RWPE2 (cell line): ENCODE measurements around the gene MAD2L2.
A peak's percentile ranks its signal among the peaks of the same experiment; 100 is the strongest.

ENCODE experiments used
- ATAC-seq: fragments of 200-7000 bp; cut with Tn5 transposase; 3 replicates; pipeline ENCODE4 v1.9.1; 2021; ENCODE audit warnings: low read depth
- DNase-seq: peaks from one replicate; pipeline ENCODE4 v3.0.0-alpha.2; 2020; ENCODE audit warnings: low spot score
- H3K27ac ChIP-seq: fragments of 450-650 bp; 2 replicates; pipeline ENCODE4 v1.5.1; 2017; ENCODE audit warnings: mild to moderate bottlenecking; ENCODE audit not compliant: poor library complexity, severe bottlenecking
- H3K27me3 ChIP-seq: fragments of 250-450 bp; sonication (Bioruptor Pico); 2 replicates; pipeline ENCODE4 v1.5.1; 2021; ENCODE audit warnings: mild to moderate bottlenecking, moderate library complexity; ENCODE audit not compliant: insufficient read depth, poor library complexity, severe bottlenecking
- H3K36me3 ChIP-seq: fragments of 250-450 bp; sonication (Bioruptor Pico); 2 replicates; pipeline ENCODE4 v1.5.1; 2020; ENCODE audit warnings: low read depth, mild to moderate bottlenecking, moderate library complexity
- H3K4me1 ChIP-seq: fragments of 250-450 bp; sonication (Bioruptor Pico); 2 replicates; pipeline ENCODE4 v1.5.1; 2021; ENCODE audit warnings: mild to moderate bottlenecking, moderate library complexity; ENCODE audit not compliant: insufficient read depth, poor library complexity, severe bottlenecking
- H3K4me3 ChIP-seq: fragments of 250-450 bp; sonication (Bioruptor Pico); 2 replicates; pipeline ENCODE4 v1.5.1; 2021; ENCODE audit warnings: mild to moderate bottlenecking, moderate library complexity; ENCODE audit not compliant: severe bottlenecking
- H3K9me3 ChIP-seq: fragments of 250-450 bp; sonication (Bioruptor Pico); 2 replicates; pipeline ENCODE4 v1.5.1; 2021; ENCODE audit warnings: mild to moderate bottlenecking, moderate library complexity; ENCODE audit not compliant: severe bottlenecking
- CTCF ChIP-seq: fragments of 450-650 bp; IDR thresholded peaks from one replicate; pipeline ENCODE4 v1.5.1; 2017; ENCODE audit warnings: mild to moderate bottlenecking, moderate library complexity; ENCODE audit not compliant: poor library complexity, severe bottlenecking

The MAD2L2 gene

GRCh38 chr1:11674488-11674887, 6.5 kb downstream of the MAD2L2 start:
- DNase-seq (no peak), ATAC-seq (no peak)
- Histone ChIP-seq H3K27me3 (no peaks in the 10 kb centered on the region), H3K4me3 (no peak overlapping the region), H3K4me1 (no peaks in the 10 kb centered on the region), H3K9me3 (no peaks in the 10 kb centered on the region), H3K36me3 (peaks cover 31% of the 10 kb centered on the region), H3K27ac (no peak overlapping the region)
- TF ChIP-seq CTCF: no peak

GRCh38 chr1:11673089-11673769, 7.7 kb downstream of the MAD2L2 start:
- Histone ChIP-seq H3K4me3 (no peak overlapping the region), H3K4me1 (no peaks in the 10 kb centered on the region), H3K9me3 (no peaks in the 10 kb centered on the region), H3K36me3 (peaks cover 21% of the 10 kb centered on the region), H3K27me3 (no peaks in the 10 kb centered on the region), H3K27ac (no peak overlapping the region)
- TF ChIP-seq CTCF: no peak
- DNase-seq (no peak), ATAC-seq (no peak; the same call in 2 of the 3 replicates)

- no peaks in the 10 kb centered on the region for H3K4me1 ChIP-seq
- ATAC-seq (peak; percentile 8; the same call in 1 of the 3 replicates), DNase-seq (no peak)
- H3K9me3 ChIP-seq: no peaks in the 10 kb centered on the region
- no peak for TF ChIP-seq CTCF
- peaks cover 18% of the 10 kb centered on the region for H3K36me3 ChIP-seq
- H3K27ac ChIP-seq: no peak overlapping the region
- no peak overlapping the region for H3K4me3 ChIP-seq
- H3K27me3 ChIP-seq: no peaks in the 10 kb centered on the region
These were observed 9.2 kb downstream of the MAD2L2 start for GRCh38 chr1:11671544-11672286.

GRCh38 chr1:11671205-11671543, 9.8 kb downstream of the MAD2L2 start:
- Histone ChIP-seq H3K9me3 (no peaks in the 10 kb centered on the region), H3K36me3 (peaks cover 18% of the 10 kb centered on the region), H3K4me3 (no peak overlapping the region), H3K27ac (no peak overlapping the region), H3K27me3 (no peaks in the 10 kb centered on the region), H3K4me1 (no peaks in the 10 kb centered on the region)
- no peak for TF ChIP-seq CTCF
- ATAC-seq (no peak), DNase-seq (no peak)

- Histone ChIP-seq H3K4me1 (no peaks in the 10 kb centered on the region), H3K4me3 (no peak overlapping the region), H3K36me3 (peaks cover 18% of the 10 kb centered on the region), H3K9me3 (no peaks in the 10 kb centered on the region), H3K27ac (no peak overlapping the region), H3K27me3 (no peaks in the 10 kb centered on the region)
- TF ChIP-seq CTCF: no peak
- no peak for ATAC-seq
- DNase-seq: no peak
These were observed 10.2 kb downstream of the MAD2L2 start for GRCh38 chr1:11670747-11671146.
